H9 (cell line): ENCODE data around the gene CCDC148. TPM values are rescaled to one million over a fixed set of nuclear protein-coding genes. Genes with fewer than 3 reads are reported as not detected.

Experiments
- DNase-seq: peaks from one replicate; pipeline ENCODE4 v3.0.0-alpha.2; 2017
- H2AFZ ChIP-seq: one replicate; pipeline ENCODE4 v1.6.1; 2013; ENCODE audit warnings: mild to moderate bottlenecking, low read length, control low read depth, moderate library complexity
- H2AK5ac ChIP-seq: 2 replicates; pipeline ENCODE4 v1.6.1; 2013; ENCODE audit warnings: low read length, control low read depth, mixed read lengths; ENCODE audit not compliant: insufficient read length
- H2BK120ac ChIP-seq: one replicate; pipeline ENCODE4 v1.6.1; 2013; ENCODE audit warnings: low read depth, mild to moderate bottlenecking, low read length, control low read depth, inconsistent platforms; ENCODE audit not compliant: poor library complexity, severe bottlenecking
- H2BK12ac ChIP-seq: 2 replicates; pipeline ENCODE4 v1.6.1; 2013; ENCODE audit warnings: low read length, control low read depth, mixed read lengths, low read depth; ENCODE audit not compliant: insufficient read length
- H2BK15ac ChIP-seq: 2 replicates; pipeline ENCODE4 v1.6.1; 2013; ENCODE audit warnings: low read depth, low read length, control low read depth
- H2BK20ac ChIP-seq: one replicate; pipeline ENCODE4 v1.6.1; 2013; ENCODE audit warnings: low read depth, mild to moderate bottlenecking, low read length, control low read depth, inconsistent platforms; ENCODE audit not compliant: poor library complexity, severe bottlenecking
- H2BK5ac ChIP-seq: 2 replicates; pipeline ENCODE4 v1.6.1; 2013; ENCODE audit warnings: low read length, control low read depth, mixed read lengths; ENCODE audit not compliant: insufficient read length
- H3K14ac ChIP-seq: 2 replicates; pipeline ENCODE4 v1.6.1; 2013; ENCODE audit warnings: low read length, control low read depth; ENCODE audit not compliant: insufficient read depth
- H3K18ac ChIP-seq: 2 replicates; pipeline ENCODE4 v1.6.1; 2013; ENCODE audit warnings: low read depth, mild to moderate bottlenecking, mixed read lengths, low read length, control low read depth; ENCODE audit not compliant: insufficient read length
- H3K23ac ChIP-seq: 2 replicates; pipeline ENCODE4 v1.6.1; 2013; ENCODE audit warnings: low read length, control low read depth, mixed read lengths, low read depth; ENCODE audit not compliant: insufficient read length
- H3K23me2 ChIP-seq: 2 replicates; pipeline ENCODE4 v1.6.1; 2013; ENCODE audit warnings: low read depth, mild to moderate bottlenecking, mixed read lengths, low read length, control low read depth; ENCODE audit not compliant: insufficient read length, poor library complexity, severe bottlenecking
- H3K27ac ChIP-seq: 2 replicates; pipeline ENCODE4 v1.5.1; 2013; ENCODE audit warnings: low read length, control low read depth, mixed read lengths, low read depth; ENCODE audit not compliant: insufficient read length
- H3K27me3 ChIP-seq: 2 replicates; pipeline ENCODE4 v1.6.1; 2013; ENCODE audit warnings: low read length, control low read depth, inconsistent platforms; ENCODE audit not compliant: insufficient read depth
- H3K4ac ChIP-seq: 2 replicates; pipeline ENCODE4 v1.6.1; 2013; ENCODE audit warnings: low read depth, mild to moderate bottlenecking, control low read depth, inconsistent platforms, low read length, moderate library complexity
- H3K4me1 ChIP-seq: 2 replicates; pipeline ENCODE4 v1.6.1; 2013; ENCODE audit warnings: low read length, control low read depth, inconsistent platforms; ENCODE audit not compliant: insufficient read depth
- H3K4me2 ChIP-seq: 2 replicates; pipeline ENCODE4 v1.6.1; 2013; ENCODE audit warnings: low read length, control low read depth, mixed read lengths; ENCODE audit not compliant: insufficient read length, insufficient read depth
- H3K56ac ChIP-seq: 2 replicates; pipeline ENCODE4 v1.6.1; 2013; ENCODE audit warnings: low read depth, mild to moderate bottlenecking, mixed read lengths, low read length, control low read depth; ENCODE audit not compliant: insufficient read length
- H3K79me1 ChIP-seq: 2 replicates; pipeline ENCODE4 v1.6.1; 2013; ENCODE audit warnings: low read depth, mild to moderate bottlenecking, moderate library complexity, low read length, control low read depth, inconsistent platforms; ENCODE audit not compliant: insufficient read depth, poor library complexity, severe bottlenecking
- H3K79me2 ChIP-seq: 2 replicates; pipeline ENCODE4 v1.6.1; 2013; ENCODE audit warnings: low read length, control low read depth, inconsistent platforms; ENCODE audit not compliant: insufficient read depth
- H3K9ac ChIP-seq: 2 replicates; pipeline ENCODE4 v1.6.1; 2013; ENCODE audit warnings: low read length, control low read depth, mixed read lengths; ENCODE audit not compliant: insufficient read length; ENCODE audit errors: extremely low read depth
- H3K9me3 ChIP-seq: one replicate; pipeline ENCODE4 v1.6.1; 2013; ENCODE audit warnings: low read depth, low read length, inconsistent platforms; ENCODE audit not compliant: control insufficient read depth
- H3T11ph ChIP-seq: one replicate; pipeline ENCODE4 v1.6.1; 2013; ENCODE audit warnings: mild to moderate bottlenecking, low read length, control low read depth, inconsistent platforms
- H4K20me1 ChIP-seq: one replicate; pipeline ENCODE4 v1.6.1; 2013; ENCODE audit not compliant: control insufficient read depth, insufficient read length, insufficient read depth
- H4K5ac ChIP-seq: 2 replicates; pipeline ENCODE4 v1.6.1; 2013; ENCODE audit warnings: low read depth, mild to moderate bottlenecking, mixed read lengths, low read length, control low read depth; ENCODE audit not compliant: insufficient read length
- H4K8ac ChIP-seq: replicated peaks from 2 replicates; pipeline ENCODE4 v1.6.1; 2013; ENCODE audit warnings: low read length, control low read depth, mixed read lengths, low read depth; ENCODE audit not compliant: insufficient read length
- H4K91ac ChIP-seq: 2 replicates; pipeline ENCODE4 v1.6.1; 2013; ENCODE audit warnings: low read depth, mild to moderate bottlenecking, moderate library complexity, mixed read lengths, low read length, control low read depth; ENCODE audit not compliant: insufficient read length
- H3K27ac Mint-ChIP-seq, 3 experiments: 2 replicates in 2 of 3; 3 replicates in 1 of 3; pipeline ENCODE4 v1.8.0; 2020 to 2021; ENCODE audit warnings: mixed read lengths in 3 of 3, mild to moderate bottlenecking in 1 of 3, moderate library complexity in 1 of 3
- H3K27me3 Mint-ChIP-seq: 2 replicates; pipeline ENCODE4 v1.8.0; 2021; ENCODE audit warnings: low read depth, mild to moderate bottlenecking, moderate library complexity, mixed read lengths
- H3K36me3 Mint-ChIP-seq, 3 experiments: 2 replicates in 2 of 3; 3 replicates in 1 of 3; pipeline ENCODE4 v1.8.0; 2020 to 2021; ENCODE audit warnings: low read depth in 3 of 3, mixed read lengths in 3 of 3; ENCODE audit not compliant: insufficient read depth in 1 of 3
- H3K4me1 Mint-ChIP-seq, 2 experiments: 2 replicates each; pipeline ENCODE4 v1.8.0; 2020; ENCODE audit warnings: mixed read lengths in 2 of 2
- H3K4me3 Mint-ChIP-seq, 2 experiments: 2 replicates in 1 of 2; 3 replicates in 1 of 2; pipeline ENCODE4 v1.8.0; 2020 to 2021; ENCODE audit warnings: mild to moderate bottlenecking in 2 of 2, mixed read lengths in 2 of 2, moderate library complexity in 1 of 2
- H3K9me3 Mint-ChIP-seq, 2 experiments: 2 replicates in 1 of 2; 3 replicates in 1 of 2; pipeline ENCODE4 v1.8.0; 2020; ENCODE audit warnings: mild to moderate bottlenecking in 2 of 2, mixed read lengths in 2 of 2, moderate library complexity in 1 of 2
- WGBS: extraction: QIAGEN DNeasy Blood & Tissue Kit; methylation state at CpG from one replicate; pipeline ENCODE4 v1.1.7; 2013; ENCODE audit warnings: missing lambda C conversion rate, low lambda C conversion rate, mixed read lengths; ENCODE audit not compliant: insufficient read length; ENCODE audit errors: extremely low coverage; 5-methylcytosine and 5-hydroxymethylcytosine counted together
- total RNA-seq: library from RNA; stranded (reverse); gene quantifications from 2 replicates; pipeline ENCODE4 v1.2.1, GENCODE V29; 2021
- TF ChIP-seq, protein P1 (sequence below): fragments of 200-600 bp; sonication (generic); conservative IDR thresholded peaks from 3 replicates; pipeline ENCODE4 v1.8.0; 2021; ENCODE audit warnings: antibody characterized with exemption, mild to moderate bottlenecking

The CCDC148 gene
- total RNA-seq, 1 experiment from 2014 or later, result 1.5 TPM

DNA sequence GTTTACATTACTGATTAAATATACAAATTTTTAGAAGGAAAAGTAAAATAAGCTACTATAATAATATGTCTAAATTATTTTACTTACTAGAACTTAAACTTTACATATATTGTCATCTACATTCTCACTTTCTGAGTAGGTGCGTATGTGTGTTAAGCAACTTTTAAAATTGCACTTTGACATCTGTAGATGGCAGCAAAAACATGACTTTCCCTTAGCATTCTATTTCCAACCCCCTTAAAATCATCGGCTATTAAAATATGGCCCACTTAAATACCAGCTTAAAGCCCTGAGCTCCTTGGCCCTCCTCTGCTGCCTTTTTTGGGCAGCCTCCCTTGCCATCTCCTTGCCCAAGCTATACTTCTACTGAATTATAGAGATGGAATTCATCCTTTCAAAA lies 276.9 kb downstream of the CCDC148 start:
- no peak overlapping the region for H4K91ac ChIP-seq
- no peak overlapping the region for H2BK5ac ChIP-seq
- H3K4ac ChIP-seq, result no peak overlapping the region
- H2BK120ac ChIP-seq, result no peak overlapping the region
- H3K14ac ChIP-seq, result no peak overlapping the region
- H3T11ph ChIP-seq, result no peak overlapping the region
- TF ChIP-seq, protein P1, sequence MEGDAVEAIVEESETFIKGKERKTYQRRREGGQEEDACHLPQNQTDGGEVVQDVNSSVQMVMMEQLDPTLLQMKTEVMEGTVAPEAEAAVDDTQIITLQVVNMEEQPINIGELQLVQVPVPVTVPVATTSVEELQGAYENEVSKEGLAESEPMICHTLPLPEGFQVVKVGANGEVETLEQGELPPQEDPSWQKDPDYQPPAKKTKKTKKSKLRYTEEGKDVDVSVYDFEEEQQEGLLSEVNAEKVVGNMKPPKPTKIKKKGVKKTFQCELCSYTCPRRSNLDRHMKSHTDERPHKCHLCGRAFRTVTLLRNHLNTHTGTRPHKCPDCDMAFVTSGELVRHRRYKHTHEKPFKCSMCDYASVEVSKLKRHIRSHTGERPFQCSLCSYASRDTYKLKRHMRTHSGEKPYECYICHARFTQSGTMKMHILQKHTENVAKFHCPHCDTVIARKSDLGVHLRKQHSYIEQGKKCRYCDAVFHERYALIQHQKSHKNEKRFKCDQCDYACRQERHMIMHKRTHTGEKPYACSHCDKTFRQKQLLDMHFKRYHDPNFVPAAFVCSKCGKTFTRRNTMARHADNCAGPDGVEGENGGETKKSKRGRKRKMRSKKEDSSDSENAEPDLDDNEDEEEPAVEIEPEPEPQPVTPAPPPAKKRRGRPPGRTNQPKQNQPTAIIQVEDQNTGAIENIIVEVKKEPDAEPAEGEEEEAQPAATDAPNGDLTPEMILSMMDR, result peak; percentile 62
- Mint-ChIP-seq H3K4me1 (peaks cover 8% of the 10 kb centered on the region in 2 experiments; a peak in 3 of 4 replicates), H3K27ac (no peak overlapping the region), H3K9me3 (no peaks in the 10 kb centered on the region; a peak in 1 of 5 replicates), H3K27me3 (no peaks in the 10 kb centered on the region; the same call in 1 of the 2 replicates), H3K36me3 (no peaks in the 10 kb centered on the region), H3K4me3 (no peak overlapping the region)
- no peak overlapping the region for H4K5ac ChIP-seq
- H3K4me2 ChIP-seq, result no peak overlapping the region
- no CpG with 5 or more reads among the region's 2 CpGs for WGBS
- no peaks in the 10 kb centered on the region for H3K9me3 ChIP-seq
- H3K23ac ChIP-seq, result no peak overlapping the region
- no peak overlapping the region for H3K9ac ChIP-seq
- H3K18ac ChIP-seq, result no peak overlapping the region
- H2BK15ac ChIP-seq, result no peak overlapping the region
- H3K27ac ChIP-seq, result no peak overlapping the region
- peaks cover 2% of the 10 kb centered on the region; the same call in 1 of the 2 replicates for H3K4me1 ChIP-seq
- H4K8ac ChIP-seq, result no peak overlapping the region
- no peak overlapping the region for H2BK12ac ChIP-seq
- no peaks in the 10 kb centered on the region for H4K20me1 ChIP-seq
- no peaks in the 10 kb centered on the region for H3K79me2 ChIP-seq
- H2AK5ac ChIP-seq, result no peak overlapping the region
- no peak overlapping the region for H3K56ac ChIP-seq
- no peak overlapping the region for H2AFZ ChIP-seq
- H3K79me1 ChIP-seq, result no peaks in the 10 kb centered on the region
- no peaks in the 10 kb centered on the region for H3K27me3 ChIP-seq
- no peaks in the 10 kb centered on the region for H3K23me2 ChIP-seq
- H2BK20ac ChIP-seq, result no peak overlapping the region
- DNase-seq, result no peak
